ENCODE measurements around the gene IL11RA. TPM values are rescaled to one million over a fixed set of nuclear protein-coding genes. Genes with fewer than 3 reads are reported as not detected.
A peak's percentile ranks its signal among the peaks of the same experiment; 100 is the strongest.

The IL11RA gene
- total and polyA plus RNA-seq, 10 of the 15 experiments (the other 5 are each of a cell fraction or from before 2014, with no cell fraction given) = 0.32 to 5.8 (median 2.2) TPM

- ChIA-PET CTCF (interaction anchor here (0.9 to 1.4 kb wide), 6 partner anchors 9 to 350 kb away, joined by 3 to 5 read pairs (median 3); partner anchors contain the start of gene CCL21), POLR2A (interaction anchor here (0.7 kb wide), 1 partner anchor 606 kb away, joined by 5 read pairs; no protein-coding TSS in a partner anchor), RAD21 (ENCODE audit: unreplicated experiment) (no interaction called here), SMC1A (ENCODE audit: uncharacterized antibody, unreplicated experiment) (interaction anchor here (1.7 kb wide), 1 partner anchor 63 kb away, joined by 6 read pairs; no protein-coding TSS in a partner anchor)
- Histone ChIP-seq H4K20me1 (ENCODE audit: control insufficient read depth, insufficient read depth) (no peaks in the 10 kb centered on the region), H3K9me3 (replicated peaks; ENCODE audit: control insufficient read depth, insufficient read depth, low read length) (no peaks in the 10 kb centered on the region), H3K4me1 (ENCODE audit: control insufficient read depth, insufficient read depth, low read length) (no peaks in the 10 kb centered on the region), H2AFZ (ENCODE audit: control insufficient read depth, low read depth, low read length) (no peak overlapping the region; the same call in 1 of the 2 replicates), H3K79me2 (ENCODE audit: control insufficient read depth, insufficient read depth, low read length) (no peaks in the 10 kb centered on the region), H3K4me3 (no peak overlapping the region), H3K36me3 (ENCODE audit: control insufficient read depth in 2 of 2, insufficient read depth in 2 of 2, low read length in 1 of 2) (no peaks in the 10 kb centered on the region), H3K9ac (ENCODE audit: control insufficient read depth, insufficient read depth, low read length) (no peak overlapping the region), H3K27me3 (replicated peaks in 1 of 2; ENCODE audit: control insufficient read depth in 2 of 2, insufficient read depth in 2 of 2, low read length in 1 of 2) (peaks cover 0 to 15% of the 10 kb centered on the region in 2 experiments; a peak in 3 of 4 replicates), H3K27ac (ENCODE audit: control insufficient read depth, insufficient read depth) (no peak overlapping the region), H3K4me2 (ENCODE audit: control insufficient read depth, insufficient read depth) (peak overlapping the region; percentile 60)
- ATAC-seq = peak; percentile 90
- BruUV-seq (replicated peaks) = no TSS peak
- FAIRE-seq = no peak
- intact Hi-C loops (cut with micrococcal nuclease; ENCODE audit: unreplicated experiment) = loop anchor here (2.0 kb wide), 1 partner anchor 86 kb away; no protein-coding TSS in a partner anchor
- WGBS (ENCODE audit: insufficient coverage, insufficient replicate concordance, low lambda C conversion rate, missing lambda C conversion rate) = 17% methylated on average over 45 of the region's 52 CpGs
- in situ Hi-C loops (cut with MboI) = no loop called here
- DNase-seq (ENCODE audit: low read depth, low spot score) = no peak
- TF ChIP-seq, protein P1, sequence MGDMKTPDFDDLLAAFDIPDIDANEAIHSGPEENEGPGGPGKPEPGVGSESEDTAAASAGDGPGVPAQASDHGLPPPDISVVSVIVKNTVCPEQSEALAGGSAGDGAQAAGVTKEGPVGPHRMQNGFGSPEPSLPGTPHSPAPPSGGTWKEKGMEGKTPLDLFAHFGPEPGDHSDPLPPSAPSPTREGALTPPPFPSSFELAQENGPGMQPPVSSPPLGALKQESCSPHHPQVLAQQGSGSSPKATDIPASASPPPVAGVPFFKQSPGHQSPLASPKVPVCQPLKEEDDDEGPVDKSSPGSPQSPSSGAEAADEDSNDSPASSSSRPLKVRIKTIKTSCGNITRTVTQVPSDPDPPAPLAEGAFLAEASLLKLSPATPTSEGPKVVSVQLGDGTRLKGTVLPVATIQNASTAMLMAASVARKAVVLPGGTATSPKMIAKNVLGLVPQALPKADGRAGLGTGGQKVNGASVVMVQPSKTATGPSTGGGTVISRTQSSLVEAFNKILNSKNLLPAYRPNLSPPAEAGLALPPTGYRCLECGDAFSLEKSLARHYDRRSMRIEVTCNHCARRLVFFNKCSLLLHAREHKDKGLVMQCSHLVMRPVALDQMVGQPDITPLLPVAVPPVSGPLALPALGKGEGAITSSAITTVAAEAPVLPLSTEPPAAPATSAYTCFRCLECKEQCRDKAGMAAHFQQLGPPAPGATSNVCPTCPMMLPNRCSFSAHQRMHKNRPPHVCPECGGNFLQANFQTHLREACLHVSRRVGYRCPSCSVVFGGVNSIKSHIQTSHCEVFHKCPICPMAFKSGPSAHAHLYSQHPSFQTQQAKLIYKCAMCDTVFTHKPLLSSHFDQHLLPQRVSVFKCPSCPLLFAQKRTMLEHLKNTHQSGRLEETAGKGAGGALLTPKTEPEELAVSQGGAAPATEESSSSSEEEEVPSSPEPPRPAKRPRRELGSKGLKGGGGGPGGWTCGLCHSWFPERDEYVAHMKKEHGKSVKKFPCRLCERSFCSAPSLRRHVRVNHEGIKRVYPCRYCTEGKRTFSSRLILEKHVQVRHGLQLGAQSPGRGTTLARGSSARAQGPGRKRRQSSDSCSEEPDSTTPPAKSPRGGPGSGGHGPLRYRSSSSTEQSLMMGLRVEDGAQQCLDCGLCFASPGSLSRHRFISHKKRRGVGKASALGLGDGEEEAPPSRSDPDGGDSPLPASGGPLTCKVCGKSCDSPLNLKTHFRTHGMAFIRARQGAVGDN (IDR thresholded peaks at IDR 0.05) = no peak
- TF ChIP-seq CTCF (IDR thresholded peaks at IDR 0.05 in 2 of 3, conservative IDR thresholded peaks at IDR 0.05 in 1 of 3; ENCODE audit: control insufficient read depth in 2 of 3, extremely low read depth in 1 of 3, insufficient read depth in 1 of 3, low read depth in 3 of 3, low read length in 3 of 3) (peak; percentile 50 to 85 (median 52)), GABPA (IDR thresholded peaks at IDR 0.05; ENCODE audit: low read depth) (no peak), RAD21 (IDR thresholded peaks at IDR 0.05; ENCODE audit: insufficient read depth, low read depth, low read length) (peak; percentile 34; the same call in 1 of the 2 replicates), CHD2 (IDR thresholded peaks at IDR 0.05; ENCODE audit: borderline replicate concordance, low read depth, low read length) (no peak), SIN3A (IDR thresholded peaks at IDR 0.05; ENCODE audit: low read depth, low read length) (no peak), HDAC2 (IDR thresholded peaks at IDR 0.05) (no peak), WRNIP1 (IDR thresholded peaks at IDR 0.05; ENCODE audit: borderline replicate concordance, low read depth, low read length) (no peak), LARP7 (IDR thresholded peaks at IDR 0.05) (no peak)
- TF ChIP-seq, protein P2, sequence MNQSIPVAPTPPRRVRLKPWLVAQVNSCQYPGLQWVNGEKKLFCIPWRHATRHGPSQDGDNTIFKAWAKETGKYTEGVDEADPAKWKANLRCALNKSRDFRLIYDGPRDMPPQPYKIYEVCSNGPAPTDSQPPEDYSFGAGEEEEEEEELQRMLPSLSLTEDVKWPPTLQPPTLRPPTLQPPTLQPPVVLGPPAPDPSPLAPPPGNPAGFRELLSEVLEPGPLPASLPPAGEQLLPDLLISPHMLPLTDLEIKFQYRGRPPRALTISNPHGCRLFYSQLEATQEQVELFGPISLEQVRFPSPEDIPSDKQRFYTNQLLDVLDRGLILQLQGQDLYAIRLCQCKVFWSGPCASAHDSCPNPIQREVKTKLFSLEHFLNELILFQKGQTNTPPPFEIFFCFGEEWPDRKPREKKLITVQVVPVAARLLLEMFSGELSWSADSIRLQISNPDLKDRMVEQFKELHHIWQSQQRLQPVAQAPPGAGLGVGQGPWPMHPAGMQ (IDR thresholded peaks at IDR 0.05; ENCODE audit: borderline replicate concordance) = no peak
- TF ChIP-seq, protein P3, sequence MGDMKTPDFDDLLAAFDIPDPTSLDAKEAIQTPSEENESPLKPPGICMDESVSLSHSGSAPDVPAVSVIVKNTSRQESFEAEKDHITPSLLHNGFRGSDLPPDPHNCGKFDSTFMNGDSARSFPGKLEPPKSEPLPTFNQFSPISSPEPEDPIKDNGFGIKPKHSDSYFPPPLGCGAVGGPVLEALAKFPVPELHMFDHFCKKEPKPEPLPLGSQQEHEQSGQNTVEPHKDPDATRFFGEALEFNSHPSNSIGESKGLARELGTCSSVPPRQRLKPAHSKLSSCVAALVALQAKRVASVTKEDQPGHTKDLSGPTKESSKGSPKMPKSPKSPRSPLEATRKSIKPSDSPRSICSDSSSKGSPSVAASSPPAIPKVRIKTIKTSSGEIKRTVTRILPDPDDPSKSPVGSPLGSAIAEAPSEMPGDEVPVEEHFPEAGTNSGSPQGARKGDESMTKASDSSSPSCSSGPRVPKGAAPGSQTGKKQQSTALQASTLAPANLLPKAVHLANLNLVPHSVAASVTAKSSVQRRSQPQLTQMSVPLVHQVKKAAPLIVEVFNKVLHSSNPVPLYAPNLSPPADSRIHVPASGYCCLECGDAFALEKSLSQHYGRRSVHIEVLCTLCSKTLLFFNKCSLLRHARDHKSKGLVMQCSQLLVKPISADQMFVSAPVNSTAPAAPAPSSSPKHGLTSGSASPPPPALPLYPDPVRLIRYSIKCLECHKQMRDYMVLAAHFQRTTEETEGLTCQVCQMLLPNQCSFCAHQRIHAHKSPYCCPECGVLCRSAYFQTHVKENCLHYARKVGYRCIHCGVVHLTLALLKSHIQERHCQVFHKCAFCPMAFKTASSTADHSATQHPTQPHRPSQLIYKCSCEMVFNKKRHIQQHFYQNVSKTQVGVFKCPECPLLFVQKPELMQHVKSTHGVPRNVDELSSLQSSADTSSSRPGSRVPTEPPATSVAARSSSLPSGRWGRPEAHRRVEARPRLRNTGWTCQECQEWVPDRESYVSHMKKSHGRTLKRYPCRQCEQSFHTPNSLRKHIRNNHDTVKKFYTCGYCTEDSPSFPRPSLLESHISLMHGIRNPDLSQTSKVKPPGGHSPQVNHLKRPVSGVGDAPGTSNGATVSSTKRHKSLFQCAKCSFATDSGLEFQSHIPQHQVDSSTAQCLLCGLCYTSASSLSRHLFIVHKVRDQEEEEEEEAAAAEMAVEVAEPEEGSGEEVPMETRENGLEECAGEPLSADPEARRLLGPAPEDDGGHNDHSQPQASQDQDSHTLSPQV (IDR thresholded peaks at IDR 0.05) = no peak
Measured at GRCh38 chr9:34701023-34701768, 49.2 kb downstream of the IL11RA start.
